IPS-18a (cell line): Measurements from ENCODE around the gene SPECC1L.

ENCODE experiments used
- H3K27ac ChIP-seq: one replicate; pipeline ENCODE4 v1.5.1; 2013; ENCODE audit warnings: low read length
- H3K27me3 ChIP-seq: one replicate; pipeline ENCODE4 v1.6.1; 2013; ENCODE audit warnings: mild to moderate bottlenecking, low read length; ENCODE audit not compliant: control insufficient read depth, insufficient read depth
- H3K36me3 ChIP-seq: one replicate; pipeline ENCODE4 v1.6.1; 2013; ENCODE audit warnings: low read depth, low read length; ENCODE audit not compliant: control insufficient read depth
- H3K4me1 ChIP-seq: one replicate; pipeline ENCODE4 v1.6.1; 2013; ENCODE audit warnings: low read depth, low read length; ENCODE audit not compliant: control insufficient read depth
- H3K4me3 ChIP-seq: one replicate; pipeline ENCODE4 v1.5.1; 2013; ENCODE audit warnings: low read length
- H3K9ac ChIP-seq: one replicate; pipeline ENCODE4 v1.6.1; 2013; ENCODE audit warnings: mild to moderate bottlenecking, low read length, moderate library complexity
- H3K9me3 ChIP-seq: one replicate; pipeline ENCODE4 v1.6.1; 2013; ENCODE audit warnings: low read depth, low read length; ENCODE audit not compliant: control insufficient read depth

The SPECC1L gene

GRCh38 chr22:24466716-24467328 lies 196.2 kb downstream of the SPECC1L start:
- no peak overlapping the region for H3K4me3 ChIP-seq
- H3K4me1 ChIP-seq = peaks cover 6% of the 10 kb centered on the region
- H3K9ac ChIP-seq = no peak overlapping the region
- no peak overlapping the region for H3K27ac ChIP-seq
- no peaks in the 10 kb centered on the region for H3K36me3 ChIP-seq
- H3K9me3 ChIP-seq = no peaks in the 10 kb centered on the region
- no peaks in the 10 kb centered on the region for H3K27me3 ChIP-seq

DNA sequence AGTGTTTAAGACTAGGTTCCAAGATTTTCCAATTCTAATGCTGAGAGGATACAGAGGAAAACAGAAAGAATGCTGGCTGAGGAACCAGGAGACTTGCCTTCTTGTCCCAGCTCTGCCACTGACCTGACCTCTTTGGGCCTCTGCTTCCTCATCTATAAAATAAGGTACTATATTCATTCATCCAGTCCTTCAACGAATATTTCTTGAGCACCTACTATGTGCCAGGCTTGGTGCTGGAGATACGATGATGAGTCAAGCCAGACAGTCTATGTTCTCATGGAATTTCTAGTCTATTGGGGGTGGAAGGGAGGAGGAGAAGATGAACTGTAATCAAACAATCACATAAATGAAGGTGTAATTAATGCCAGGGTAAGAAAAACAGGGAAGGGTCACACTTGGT lies 196.7 kb downstream of the SPECC1L start:
- no peaks in the 10 kb centered on the region for H3K27me3 ChIP-seq
- H3K4me1 ChIP-seq = peaks cover 6% of the 10 kb centered on the region
- no peak overlapping the region for H3K27ac ChIP-seq
- H3K36me3 ChIP-seq = no peaks in the 10 kb centered on the region
- H3K4me3 ChIP-seq = no peak overlapping the region
- no peaks in the 10 kb centered on the region for H3K9me3 ChIP-seq
- H3K9ac ChIP-seq = no peak overlapping the region
